Measurements from ENCODE around the gene TRIP12. TPM values are rescaled to one million over a fixed set of nuclear protein-coding genes. Genes with fewer than 3 reads are reported as not detected.

The TRIP12 gene
- total and polyA plus RNA-seq, 2 of the 8 experiments (the other 6 are each of a cell fraction or from before 2014, with no cell fraction given) = 23.1 to 174 TPM

GRCh38 chr2:229884775-229885699 lies 36.8 kb downstream of the TRIP12 start:
- Histone ChIP-seq H3K23me2 (ENCODE audit: low read depth, low read length) (no peaks in the 10 kb centered on the region), H3K4me3 (ENCODE audit: extremely low read depth in 1 of 4, insufficient read depth in 2 of 4, low read depth in 3 of 4, low read length in 4 of 4) (no peak overlapping the region), H3K4me2 (ENCODE audit: insufficient read depth in 1 of 2, low read depth in 2 of 2, low read length in 2 of 2) (no peak overlapping the region), H3K9ac (replicated peaks in 1 of 4; ENCODE audit: extremely low read depth in 1 of 4, low read depth in 3 of 4, low read length in 3 of 4) (no peak overlapping the region), H2BK5ac (ENCODE audit: low read depth, low read length) (no peak overlapping the region; the same call in 1 of the 2 replicates), H3K4me1 (replicated peaks in 1 of 4; ENCODE audit: control insufficient read depth in 3 of 4, insufficient read depth in 4 of 4, low read length in 3 of 4) (peaks cover 0 to 2% (median 0%) of the 10 kb centered on the region in 4 experiments; a peak in 1 of 7 replicates), H3K23ac (ENCODE audit: insufficient read length) (no peak overlapping the region), H2AFZ (ENCODE audit: low read length) (no peak overlapping the region), H3K79me2 (ENCODE audit: control insufficient read depth in 1 of 2, insufficient read depth in 2 of 2, low read length in 2 of 2) (peaks cover 0 to 86% of the 10 kb centered on the region in 2 experiments; a peak in 2 of 4 replicates), H3K9me3 (ENCODE audit: insufficient read depth in 2 of 2, low read depth in 1 of 2, low read length in 1 of 2) (no peaks in the 10 kb centered on the region), H3K79me1 (ENCODE audit: low read depth, low read length) (0 out of 2 replicates have a peak, but pooled peaks cover 4% of the 10 kb centered on the region), H2BK12ac (ENCODE audit: low read depth, low read length) (no peak overlapping the region), H4K20me1 (replicated peaks in 1 of 2; ENCODE audit: control insufficient read depth in 1 of 2, insufficient read depth in 2 of 2, low read length in 2 of 2) (peaks cover 6 to 7% of the 10 kb centered on the region in 2 experiments), H2BK15ac (ENCODE audit: low read length) (no peak overlapping the region), H3K36me3 (ENCODE audit: control insufficient read depth in 2 of 4, insufficient read depth in 4 of 4, low read length in 3 of 4) (peaks cover 0 to 2% (median 0%) of the 10 kb centered on the region in 4 experiments; a peak in 1 of 8 replicates), H2AK5ac (ENCODE audit: low read depth, low read length) (no peak overlapping the region), H2BK20ac (ENCODE audit: low read length) (no peak overlapping the region), H4K91ac (replicated peaks; ENCODE audit: insufficient read length, low read length) (no peak overlapping the region), H3K18ac (ENCODE audit: extremely low read depth, low read length) (no peak overlapping the region), H3K4ac (replicated peaks; ENCODE audit: insufficient read length, low read depth, low read length) (no peak overlapping the region), H3K27me3 (replicated peaks in 1 of 4; ENCODE audit: control insufficient read depth in 3 of 4, extremely low read depth in 1 of 4, insufficient read depth in 3 of 4, low read length in 3 of 4) (no peaks in the 10 kb centered on the region), H3K27ac (ENCODE audit: low read depth, low read length) (no peak overlapping the region), H4K8ac (ENCODE audit: extremely low read depth, insufficient read depth, low read length) (no peak overlapping the region), H2BK120ac (replicated peaks; ENCODE audit: low read depth, low read length) (no peak overlapping the region), H4K5ac (ENCODE audit: insufficient read length, low read depth, low read length) (no peak overlapping the region), H3K56ac (replicated peaks; ENCODE audit: insufficient read length, low read depth, low read length) (no peak overlapping the region), H3K14ac (ENCODE audit: insufficient read length) (no peak overlapping the region)
- DNase-seq (ENCODE audit: low read depth in 1 of 2, low spot score in 2 of 2) (no peak), FAIRE-seq (no peak)
- WGBS, 2 experiments (ENCODE audit: extremely low coverage in 1 of 2, insufficient coverage in 1 of 2, insufficient read length in 1 of 2, insufficient replicate concordance in 2 of 2, low coverage in 1 of 2, low lambda C conversion rate in 2 of 2, missing lambda C conversion rate in 1 of 2) = 96% methylated on average over 5 of the region's 5 CpGs; no CpG with 5 or more reads in 1 of the 2 experiments
- no peak for TF ChIP-seq GTF2F1 (IDR thresholded peaks at IDR 0.05; ENCODE audit: borderline replicate concordance, low read depth, low read length)
- no peak for TF ChIP-seq BRCA1 (IDR thresholded peaks at IDR 0.05; ENCODE audit: low read depth, low read length)
- TF ChIP-seq ASH2L (IDR thresholded peaks at IDR 0.05; ENCODE audit: low read length) = no peak
- ChIA-PET POLR2A (ENCODE audit: partially characterized antibody) (interaction anchor here (1.4 kb wide), 1 partner anchor 34 kb away, joined by 4 read pairs; no protein-coding TSS in a partner anchor), CTCF (ENCODE audit: partially characterized antibody) (interaction anchor here (0.8 to 1.7 kb wide), 2 partner anchors 11 to 104 kb away, joined by 3 to 4 read pairs; no protein-coding TSS in a partner anchor)
